ENCODE measurements around the gene RMND1. TPM values are rescaled to one million over a fixed set of nuclear protein-coding genes. Genes with fewer than 3 reads are reported as not detected.

Gene RMND1
- total and polyA plus RNA-seq, 2 of the 13 experiments (the other 11 are each of a cell fraction or from before 2014, with no cell fraction given): 34.0 to 72.5 TPM

GRCh38 chr6:151390276-151390850 is 61.6 kb downstream of the RMND1 start (continued):
- TF ChIP-seq IRX3 (CRISPR knock-in tag; IDR thresholded peaks at IDR 0.05; ENCODE audit: borderline replicate concordance, low read depth): no peak; the same call in 1 of the 2 replicates
- TF ChIP-seq SNAPC5 (CRISPR knock-in tag; IDR thresholded peaks at IDR 0.05; ENCODE audit: borderline replicate concordance): no peak
- TF ChIP-seq ZNF10 (CRISPR knock-in tag; IDR thresholded peaks at IDR 0.05; ENCODE audit: borderline replicate concordance, low read depth): no peak
- TF ChIP-seq ZNF792 (CRISPR knock-in tag; IDR thresholded peaks at IDR 0.05): peak; percentile 89
- 0 out of 2 replicates have a peak, but pooled peaks have one; percentile 62 for TF ChIP-seq ZNF275 (CRISPR knock-in tag; IDR thresholded peaks at IDR 0.05; ENCODE audit: borderline replicate concordance)
- TF ChIP-seq MEF2D (CRISPR knock-in tag; IDR thresholded peaks at IDR 0.05): 0 out of 2 replicates have a peak, but pooled peaks have one; percentile 10
- TF ChIP-seq ZFY (CRISPR knock-in tag; IDR thresholded peaks at IDR 0.05): peak; percentile 69
- no peak for TF ChIP-seq ZNF33A (CRISPR knock-in tag; IDR thresholded peaks at IDR 0.05; ENCODE audit: borderline replicate concordance)
- TF ChIP-seq ZNF614 (CRISPR knock-in tag; IDR thresholded peaks at IDR 0.05; ENCODE audit: borderline replicate concordance): no peak
- TF ChIP-seq CHCHD3 (CRISPR knock-in tag; IDR thresholded peaks at IDR 0.05): no peak; the same call in 1 of the 2 replicates
- TF ChIP-seq MXD4 (CRISPR knock-in tag; IDR thresholded peaks at IDR 0.05): peak; percentile 65; the same call in 1 of the 2 replicates
- no peak for TF ChIP-seq ARNT (IDR thresholded peaks at IDR 0.05)
- TF ChIP-seq KLF16 (CRISPR knock-in tag; IDR thresholded peaks at IDR 0.05): peak in 1 of 2 experiments; percentile 87; a peak in 1 of 4 replicates
- no peak for TF ChIP-seq ZNF883 (CRISPR knock-in tag; IDR thresholded peaks at IDR 0.05; ENCODE audit: not compliant biosample characterization)
- no peak; a peak in 1 of 4 replicates for TF ChIP-seq EP300 (IDR thresholded peaks at IDR 0.05; ENCODE audit: low read depth in 2 of 2, low read length in 2 of 2)
- TF ChIP-seq EP300 (CRISPR knock-in tag; IDR thresholded peaks at IDR 0.05; ENCODE audit: borderline replicate concordance): 0 out of 2 replicates have a peak, but pooled peaks have one; percentile 42
- TF ChIP-seq BRF2 (CRISPR knock-in tag; IDR thresholded peaks at IDR 0.05): 0 out of 2 replicates have a peak, but pooled peaks have one; percentile 6
- TF ChIP-seq, protein P1, sequence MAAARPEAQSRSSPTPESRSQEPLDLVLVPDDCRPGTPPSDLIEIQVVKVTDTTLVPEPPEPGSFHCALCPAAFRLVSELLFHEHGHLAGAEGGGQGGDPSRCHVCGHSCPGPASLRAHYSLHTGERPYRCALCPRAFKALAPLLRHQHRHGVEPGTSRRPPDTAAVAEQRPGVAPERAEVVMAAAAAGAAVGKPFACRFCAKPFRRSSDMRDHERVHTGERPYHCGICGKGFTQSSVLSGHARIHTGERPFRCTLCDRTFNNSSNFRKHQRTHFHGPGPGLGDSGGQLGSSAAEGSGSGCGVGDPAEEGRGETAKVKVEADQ (CRISPR knock-in tag; IDR thresholded peaks at IDR 0.05; ENCODE audit: borderline replicate concordance): no peak; the same call in 1 of the 2 replicates
- peak; percentile 18 for TF ChIP-seq SRSF1 (optimal IDR thresholded peaks at IDR 0.05; ENCODE audit: low read depth, low read length)
- no peak for TF ChIP-seq ZEB1 (IDR thresholded peaks at IDR 0.05; ENCODE audit: insufficient replicate concordance, low read depth)
- no peak; the same call in 1 of the 2 replicates for TF ChIP-seq ZBTB7A (CRISPR knock-in tag; IDR thresholded peaks at IDR 0.05)
- TF ChIP-seq, protein P2, sequence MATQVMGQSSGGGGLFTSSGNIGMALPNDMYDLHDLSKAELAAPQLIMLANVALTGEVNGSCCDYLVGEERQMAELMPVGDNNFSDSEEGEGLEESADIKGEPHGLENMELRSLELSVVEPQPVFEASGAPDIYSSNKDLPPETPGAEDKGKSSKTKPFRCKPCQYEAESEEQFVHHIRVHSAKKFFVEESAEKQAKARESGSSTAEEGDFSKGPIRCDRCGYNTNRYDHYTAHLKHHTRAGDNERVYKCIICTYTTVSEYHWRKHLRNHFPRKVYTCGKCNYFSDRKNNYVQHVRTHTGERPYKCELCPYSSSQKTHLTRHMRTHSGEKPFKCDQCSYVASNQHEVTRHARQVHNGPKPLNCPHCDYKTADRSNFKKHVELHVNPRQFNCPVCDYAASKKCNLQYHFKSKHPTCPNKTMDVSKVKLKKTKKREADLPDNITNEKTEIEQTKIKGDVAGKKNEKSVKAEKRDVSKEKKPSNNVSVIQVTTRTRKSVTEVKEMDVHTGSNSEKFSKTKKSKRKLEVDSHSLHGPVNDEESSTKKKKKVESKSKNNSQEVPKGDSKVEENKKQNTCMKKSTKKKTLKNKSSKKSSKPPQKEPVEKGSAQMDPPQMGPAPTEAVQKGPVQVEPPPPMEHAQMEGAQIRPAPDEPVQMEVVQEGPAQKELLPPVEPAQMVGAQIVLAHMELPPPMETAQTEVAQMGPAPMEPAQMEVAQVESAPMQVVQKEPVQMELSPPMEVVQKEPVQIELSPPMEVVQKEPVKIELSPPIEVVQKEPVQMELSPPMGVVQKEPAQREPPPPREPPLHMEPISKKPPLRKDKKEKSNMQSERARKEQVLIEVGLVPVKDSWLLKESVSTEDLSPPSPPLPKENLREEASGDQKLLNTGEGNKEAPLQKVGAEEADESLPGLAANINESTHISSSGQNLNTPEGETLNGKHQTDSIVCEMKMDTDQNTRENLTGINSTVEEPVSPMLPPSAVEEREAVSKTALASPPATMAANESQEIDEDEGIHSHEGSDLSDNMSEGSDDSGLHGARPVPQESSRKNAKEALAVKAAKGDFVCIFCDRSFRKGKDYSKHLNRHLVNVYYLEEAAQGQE (IDR thresholded peaks at IDR 0.05; ENCODE audit: borderline replicate concordance in 1 of 2, low read depth in 1 of 2, low read length in 2 of 2): peak in 1 of 2 experiments; percentile 61; a peak in 1 of 4 replicates
- peak; percentile 59; the same call in 1 of the 2 replicates for TF ChIP-seq ARNTL (CRISPR knock-in tag; IDR thresholded peaks at IDR 0.05)

Measured in HepG2 (cell line).